SH-SY5Y (cell line): ENCODE data around the gene CNGA3.

Source experiments
- GATA2 ChIP-seq: IDR thresholded peaks from 2 replicates; pipeline ENCODE4 v1.6.1; 2011; ENCODE audit warnings: mild to moderate bottlenecking, low read depth, low read length
- GATA3 ChIP-seq: IDR thresholded peaks from 2 replicates; pipeline ENCODE4 v1.6.1; 2011; ENCODE audit warnings: low read depth, mild to moderate bottlenecking, low read length, moderate library complexity

The CNGA3 gene

DNA sequence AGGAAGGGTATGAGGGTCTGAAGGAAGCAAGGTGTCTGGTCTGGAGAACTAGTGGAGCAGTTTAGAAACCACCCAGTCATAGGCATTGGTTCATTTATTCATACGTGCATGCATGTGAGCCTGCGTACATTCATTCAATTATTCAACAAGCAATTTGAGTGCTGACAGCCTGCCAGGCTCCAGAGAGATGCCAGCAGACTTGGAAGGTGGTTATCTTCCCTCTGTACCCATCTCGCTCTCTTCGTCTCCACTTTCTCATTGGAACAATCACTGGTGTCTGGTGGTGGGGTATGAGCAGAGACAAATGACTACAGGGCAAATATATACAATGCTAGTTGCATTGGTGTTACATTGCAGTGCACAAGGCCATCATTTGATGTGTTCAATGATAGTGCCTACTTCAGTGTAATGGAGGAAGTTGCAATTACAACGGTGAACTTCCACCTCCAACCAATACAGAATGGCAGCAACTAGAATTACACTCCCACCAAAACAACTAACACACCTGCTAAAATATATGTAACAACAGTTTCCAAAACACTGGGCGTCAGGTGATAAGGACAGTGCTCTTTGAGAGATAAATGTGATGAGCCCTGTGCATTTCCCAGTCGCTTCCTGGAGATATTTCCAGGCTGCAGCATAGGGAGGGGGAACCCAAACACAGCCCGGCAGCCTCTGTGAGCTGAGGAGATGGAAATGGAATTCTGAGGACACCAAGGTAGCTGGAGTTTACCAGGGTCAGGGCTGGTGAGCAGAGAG lies 32.6 kb upstream of the CNGA3 start:
- TF ChIP-seq GATA3 (no peak), GATA2 (no peak)

DNA sequence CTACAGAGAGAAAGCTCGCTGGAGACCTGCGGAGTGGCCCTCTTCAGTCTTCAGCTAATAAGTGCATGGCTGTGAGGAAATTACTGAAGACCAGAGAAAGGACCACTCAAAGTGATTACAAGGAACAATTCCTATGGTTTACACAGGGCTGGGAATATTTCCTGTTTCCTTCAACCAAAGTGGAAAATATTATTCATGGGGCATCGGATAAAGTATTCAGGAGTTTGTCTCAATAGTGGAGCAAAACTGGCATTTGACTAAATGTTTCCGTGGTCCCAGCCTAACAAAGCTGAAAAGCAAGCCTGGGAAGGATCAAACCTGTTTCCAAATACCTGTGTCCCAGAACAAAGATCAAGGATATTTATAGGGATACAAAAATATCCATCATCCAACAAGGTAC lies 32.0 kb upstream of the CNGA3 start:
- TF ChIP-seq GATA2 (no peak), GATA3 (no peak)

DNA sequence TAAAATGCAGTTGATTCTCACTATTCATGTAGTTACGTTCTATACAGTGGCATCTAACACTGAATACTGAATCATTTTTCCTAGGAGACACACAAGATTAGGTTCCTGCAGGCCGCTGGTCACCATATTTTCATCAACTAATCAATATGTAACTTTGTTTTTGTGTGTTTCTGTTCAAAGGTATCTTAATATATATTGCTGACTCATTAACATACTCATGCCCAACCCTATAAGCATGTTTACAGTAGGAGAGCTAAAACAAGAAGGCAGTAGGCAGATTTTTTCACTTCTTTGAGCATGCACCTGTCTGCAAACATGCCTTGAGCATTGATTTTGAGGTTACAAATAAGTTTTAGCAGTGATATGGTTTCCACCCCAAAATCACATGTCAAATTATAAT lies 30.3 kb upstream of the CNGA3 start:
- TF ChIP-seq GATA2: no peak
- TF ChIP-seq GATA3: no peak

DNA sequence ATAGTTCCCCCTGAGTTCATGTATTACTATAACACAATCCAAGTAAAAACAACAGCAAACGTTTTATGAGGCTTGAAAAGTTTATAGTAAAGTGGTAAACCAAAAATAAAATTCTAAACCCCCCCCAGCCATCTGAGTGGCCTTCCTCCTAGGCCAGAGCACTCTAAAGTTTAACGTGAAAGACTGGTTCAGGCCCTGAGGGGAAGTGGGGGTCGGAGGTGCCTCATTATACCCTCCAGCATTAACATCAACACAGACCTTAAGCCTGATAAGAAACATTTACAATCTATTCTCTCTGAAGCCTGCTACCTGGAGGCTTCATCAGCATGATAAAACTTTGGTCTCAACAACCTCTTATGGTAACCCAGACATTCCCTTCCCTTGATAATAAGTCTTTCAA lies 29.0 kb upstream of the CNGA3 start:
- TF ChIP-seq GATA2 (no peak), GATA3 (no peak)

DNA sequence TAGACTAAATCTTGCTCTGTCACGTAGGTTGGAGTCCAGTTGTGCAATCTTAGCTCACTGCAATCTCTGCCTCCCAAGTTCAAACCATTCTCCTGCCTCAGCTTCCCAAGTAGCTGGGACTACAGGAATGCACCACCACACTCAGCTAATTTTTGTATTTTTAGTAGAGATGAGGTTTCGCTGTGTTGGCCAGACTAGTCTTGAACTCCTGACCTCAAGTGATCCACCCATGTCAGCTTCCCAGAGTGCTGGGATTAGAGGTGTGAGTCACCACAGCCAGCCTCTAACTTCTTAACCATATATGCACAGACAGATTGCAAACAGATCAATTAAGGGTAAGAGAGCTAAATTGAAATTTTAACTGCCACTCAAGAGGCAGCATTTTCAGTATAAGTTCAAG lies 22.1 kb upstream of the CNGA3 start:
- TF ChIP-seq GATA2 (no peak), GATA3 (no peak)

- TF ChIP-seq GATA2 (no peak), GATA3 (no peak)
These were observed 18.5 kb upstream of the CNGA3 start for GRCh38 chr2:98327776-98328175.

- TF ChIP-seq GATA3 (no peak), GATA2 (no peak)
These were observed 16.7 kb upstream of the CNGA3 start for GRCh38 chr2:98329549-98329948.

- no peak for TF ChIP-seq GATA3
- no peak for TF ChIP-seq GATA2
These were observed 13.3 kb upstream of the CNGA3 start for GRCh38 chr2:98332989-98333388.

GRCh38 chr2:98333922-98334321 lies 12.3 kb upstream of the CNGA3 start:
- TF ChIP-seq GATA3 (no peak), GATA2 (no peak)

- TF ChIP-seq GATA2 (no peak; the same call in 1 of the 2 replicates), GATA3 (no peak)
These were observed 11.7 kb upstream of the CNGA3 start for GRCh38 chr2:98334439-98335078.

GRCh38 chr2:98335271-98335670 lies 11.0 kb upstream of the CNGA3 start:
- TF ChIP-seq GATA2: no peak
- no peak for TF ChIP-seq GATA3

GRCh38 chr2:98341241-98341640 lies 5.0 kb upstream of the CNGA3 start:
- TF ChIP-seq GATA2: no peak
- TF ChIP-seq GATA3: no peak

GRCh38 chr2:98343285-98343684 lies 3.0 kb upstream of the CNGA3 start:
- TF ChIP-seq GATA2 (no peak; the same call in 1 of the 2 replicates), GATA3 (no peak)

- no peak for TF ChIP-seq GATA2
- TF ChIP-seq GATA3: no peak
These were observed 1.2 kb downstream of the CNGA3 start for GRCh38 chr2:98347298-98348065.
